Measurements from ENCODE around the gene BDP1.
"Not testable (repeated sequence)": the region's sequence is repeated elsewhere in the genome, so short reads cannot be mapped to it uniquely, and the experiment has no call there.

The BDP1 gene

GRCh38 chr5:71533142-71533541 is 77.7 kb downstream of the BDP1 start:
- H3K4me3 ChIP-seq (ENCODE audit: low read depth, low read length) = no peak overlapping the region
- TF ChIP-seq, protein P1, sequence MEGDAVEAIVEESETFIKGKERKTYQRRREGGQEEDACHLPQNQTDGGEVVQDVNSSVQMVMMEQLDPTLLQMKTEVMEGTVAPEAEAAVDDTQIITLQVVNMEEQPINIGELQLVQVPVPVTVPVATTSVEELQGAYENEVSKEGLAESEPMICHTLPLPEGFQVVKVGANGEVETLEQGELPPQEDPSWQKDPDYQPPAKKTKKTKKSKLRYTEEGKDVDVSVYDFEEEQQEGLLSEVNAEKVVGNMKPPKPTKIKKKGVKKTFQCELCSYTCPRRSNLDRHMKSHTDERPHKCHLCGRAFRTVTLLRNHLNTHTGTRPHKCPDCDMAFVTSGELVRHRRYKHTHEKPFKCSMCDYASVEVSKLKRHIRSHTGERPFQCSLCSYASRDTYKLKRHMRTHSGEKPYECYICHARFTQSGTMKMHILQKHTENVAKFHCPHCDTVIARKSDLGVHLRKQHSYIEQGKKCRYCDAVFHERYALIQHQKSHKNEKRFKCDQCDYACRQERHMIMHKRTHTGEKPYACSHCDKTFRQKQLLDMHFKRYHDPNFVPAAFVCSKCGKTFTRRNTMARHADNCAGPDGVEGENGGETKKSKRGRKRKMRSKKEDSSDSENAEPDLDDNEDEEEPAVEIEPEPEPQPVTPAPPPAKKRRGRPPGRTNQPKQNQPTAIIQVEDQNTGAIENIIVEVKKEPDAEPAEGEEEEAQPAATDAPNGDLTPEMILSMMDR (IDR thresholded peaks at IDR 0.05; ENCODE audit: low read depth, low read length, missing control alignments) = no peak
- in situ Hi-C loops (cut with HindIII; ENCODE audit: low sequenced_read_pairs) = no loop called here
- no peak for DNase-seq (ENCODE audit: low read depth)

GRCh38 chr5:71533615-71534014 is 78.2 kb downstream of the BDP1 start:
- H3K4me3 ChIP-seq (ENCODE audit: low read depth, low read length) = no peak overlapping the region
- in situ Hi-C loops (cut with HindIII; ENCODE audit: low sequenced_read_pairs) = no loop called here
- TF ChIP-seq, protein P1 (IDR thresholded peaks at IDR 0.05; ENCODE audit: low read depth, low read length, missing control alignments) = no peak
- no peak for DNase-seq (ENCODE audit: low read depth)

GRCh38 chr5:71537687-71538086 is 82.2 kb downstream of the BDP1 start:
- in situ Hi-C loops (cut with HindIII; ENCODE audit: low sequenced_read_pairs) = no loop called here

DNA sequence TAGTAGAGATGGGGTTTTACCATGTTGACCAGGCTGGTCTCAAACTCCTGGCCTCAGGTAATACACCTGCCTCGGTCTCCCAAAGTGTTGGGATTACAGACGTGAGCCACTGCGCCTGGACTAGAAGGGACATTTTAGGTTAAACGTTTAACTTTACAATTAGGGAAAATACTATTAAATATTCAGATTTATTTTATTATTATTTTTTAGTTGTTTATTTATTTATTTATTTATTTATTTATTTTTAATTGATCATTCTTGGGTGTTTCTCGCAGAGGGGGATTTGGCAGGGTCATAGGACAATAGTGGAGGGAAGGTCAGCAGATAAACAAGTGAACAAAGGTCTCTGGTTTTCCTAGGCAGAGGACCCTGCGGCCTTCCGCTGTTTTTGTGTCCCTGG is 95.4 kb downstream of the BDP1 start:
- DNase-seq (ENCODE audit: low read depth); in situ Hi-C loops (cut with HindIII; ENCODE audit: low sequenced_read_pairs); H3K4me3 ChIP-seq (ENCODE audit: low read depth, low read length): not testable (repeated sequence)

More at GRCh38 chr5:71537687-71538086, 82.2 kb downstream of the BDP1 start:
- TF ChIP-seq, protein P1 (IDR thresholded peaks at IDR 0.05; ENCODE audit: low read depth, low read length, missing control alignments) = no peak
- DNase-seq (ENCODE audit: low read depth) = no peak
- H3K4me3 ChIP-seq (ENCODE audit: low read depth, low read length) = no peak overlapping the region

- DNase-seq (ENCODE audit: low read depth); H3K4me3 ChIP-seq (ENCODE audit: low read depth, low read length); in situ Hi-C loops (cut with HindIII; ENCODE audit: low sequenced_read_pairs): not testable (repeated sequence)
Observed at GRCh38 chr5:71551582-71551981, 96.1 kb downstream of the BDP1 start.

DNA sequence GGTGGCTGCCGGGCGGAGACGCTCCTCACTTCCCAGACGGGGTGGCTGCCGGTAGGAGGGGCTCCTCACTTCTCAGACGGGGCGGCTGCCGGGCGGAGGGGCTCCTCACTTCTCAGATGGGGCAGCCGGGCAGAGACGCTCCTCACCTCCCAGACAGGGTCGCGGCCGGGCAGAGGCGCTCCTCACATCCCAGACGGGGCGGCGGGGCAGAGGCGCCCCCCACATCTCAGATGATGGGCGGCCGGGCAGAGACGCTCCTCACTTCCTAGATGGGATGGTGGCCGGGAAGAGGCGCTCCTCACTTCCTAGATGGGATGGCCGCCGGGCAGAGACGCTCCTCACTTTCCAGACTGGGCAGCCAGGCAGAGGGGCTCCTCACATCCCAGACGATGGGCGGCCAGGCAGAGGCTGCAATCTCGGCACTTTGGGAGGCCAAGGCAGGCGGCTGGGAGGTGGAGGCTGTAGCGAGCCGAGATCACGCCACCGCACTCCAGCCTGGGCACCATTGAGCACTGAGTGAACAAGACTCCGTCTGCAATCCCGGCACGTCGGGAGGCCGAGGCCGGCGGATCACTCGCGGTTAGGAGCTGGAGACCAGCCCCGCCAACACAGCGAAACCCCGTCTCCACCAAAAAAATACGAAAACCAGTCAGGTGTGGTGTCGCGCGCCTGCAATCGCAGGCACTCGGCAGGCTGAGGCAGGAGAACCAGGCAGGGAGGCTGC is 96.7 kb downstream of the BDP1 start:
- H3K4me3 ChIP-seq (ENCODE audit: low read depth, low read length); in situ Hi-C loops (cut with HindIII; ENCODE audit: low sequenced_read_pairs); DNase-seq (ENCODE audit: low read depth): not testable (repeated sequence)

- in situ Hi-C loops (cut with HindIII; ENCODE audit: low sequenced_read_pairs) = no loop called here
- TF ChIP-seq, protein P1 (IDR thresholded peaks at IDR 0.05; ENCODE audit: low read depth, low read length, missing control alignments) = no peak
- no peak overlapping the region for H3K4me3 ChIP-seq (ENCODE audit: low read depth, low read length)
- DNase-seq (ENCODE audit: low read depth) = no peak
Observed at GRCh38 chr5:71563161-71563560, 107.7 kb downstream of the BDP1 start.

DNA sequence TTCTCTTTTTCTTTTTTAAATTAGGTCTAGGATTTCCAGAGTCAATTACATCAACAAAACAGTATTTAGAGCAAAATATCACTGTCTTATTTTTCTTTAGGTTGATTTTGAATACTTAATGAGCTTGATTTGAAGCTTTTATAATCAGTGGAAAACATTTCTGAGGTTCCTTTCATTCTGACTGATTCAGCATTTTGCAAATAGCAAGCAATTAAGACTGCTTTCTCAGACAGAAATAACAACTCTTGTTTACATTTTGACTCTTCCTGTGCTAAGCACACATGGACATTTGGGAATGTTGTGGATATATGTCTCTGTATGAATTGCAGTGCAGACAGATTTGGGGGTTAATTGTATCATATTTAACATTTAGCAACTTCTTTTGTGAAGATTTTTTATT is 109.4 kb downstream of the BDP1 start:
- in situ Hi-C loops (cut with HindIII; ENCODE audit: low sequenced_read_pairs) = no loop called here
- TF ChIP-seq, protein P1 (IDR thresholded peaks at IDR 0.05; ENCODE audit: low read depth, low read length, missing control alignments) = no peak
- no peak overlapping the region for H3K4me3 ChIP-seq (ENCODE audit: low read depth, low read length)
- no peak for DNase-seq (ENCODE audit: low read depth)
